HepG2 (cell line): ENCODE results near the gene PAXX. TPM values are rescaled to one million over a fixed set of nuclear protein-coding genes. Genes with fewer than 3 reads are reported as not detected.

Experiments used
- BCLAF1 ChIP-seq: fragments of 450-650 bp; IDR thresholded peaks from 2 replicates; pipeline ENCODE4 v1.6.1; 2017; ENCODE audit warnings: mild to moderate bottlenecking
- BHLHE40 ChIP-seq: IDR thresholded peaks from 2 replicates; pipeline ENCODE4 v1.6.1; 2011; ENCODE audit warnings: low read length, improper control_type of control experiment
- CBFB ChIP-seq: sonication (generic); formaldehyde crosslinking; IDR thresholded peaks from 2 replicates; pipeline ENCODE4 v1.4.0; 2020; ENCODE audit warnings: missing genetic modification reagents
- ETV5 ChIP-seq: IDR thresholded peaks from 2 replicates; pipeline ENCODE4 v1.6.1; 2018; ENCODE audit warnings: missing biosample characterization, missing genetic modification reagents, inconsistent platforms, borderline replicate concordance
- HNRNPL ChIP-seq: fragments of 200-400 bp; formaldehyde crosslinking; IDR thresholded peaks from 2 replicates; pipeline ENCODE4 v1.6.1; 2017; ENCODE audit warnings: mild to moderate bottlenecking, low read depth, low read length
- ISX ChIP-seq: sonication (generic); formaldehyde crosslinking; conservative IDR thresholded peaks from 2 replicates; pipeline ENCODE4 v1.5.0; 2020; ENCODE audit warnings: missing genetic modification reagents
- MBD4 ChIP-seq: IDR thresholded peaks from 2 replicates; pipeline ENCODE4 v1.6.1; 2012; ENCODE audit warnings: low read length, inconsistent platforms, borderline replicate concordance
- ONECUT2 ChIP-seq: sonication (generic); formaldehyde crosslinking; IDR thresholded peaks from 2 replicates; pipeline ENCODE4 v1.4.0; 2020; ENCODE audit warnings: missing genetic modification reagents
- PITX1 ChIP-seq: sonication (generic); formaldehyde crosslinking; IDR thresholded peaks from 2 replicates; pipeline ENCODE4 v1.5.1; 2020; ENCODE audit warnings: mild to moderate bottlenecking, missing genetic modification reagents
- POLR2A ChIP-seq, 2 experiments: IDR thresholded peaks; 2 replicates each; pipeline ENCODE4 v1.6.1; 2011; ENCODE audit warnings: low read depth in 2 of 2, low read length in 2 of 2, mild to moderate bottlenecking in 1 of 2, moderate library complexity in 1 of 2; ENCODE audit not compliant: insufficient read depth in 1 of 2
- RARA ChIP-seq: IDR thresholded peaks from 2 replicates; pipeline ENCODE4 v1.6.1; 2016; ENCODE audit warnings: missing genetic modification reagents, missing compliant biosample characterization
- SAFB2 ChIP-seq: sonication (generic); formaldehyde crosslinking; IDR thresholded peaks from 2 replicates; pipeline ENCODE4 v1.5.1; 2020; ENCODE audit warnings: missing genetic modification reagents, low read depth, mild to moderate bottlenecking, borderline replicate concordance
- SKI ChIP-seq: fragments of 450-650 bp; IDR thresholded peaks from one replicate; pipeline ENCODE4 v1.6.1; 2018; ENCODE audit warnings: mild to moderate bottlenecking; ENCODE audit not compliant: partially characterized antibody
- SMAD9 ChIP-seq: sonication (generic); formaldehyde crosslinking; IDR thresholded peaks from 2 replicates; pipeline ENCODE4 v1.5.1; 2020; ENCODE audit warnings: mild to moderate bottlenecking, missing genetic modification reagents
- TARDBP ChIP-seq: sonication (generic); formaldehyde crosslinking; IDR thresholded peaks from 2 replicates; pipeline ENCODE4 v1.8.0; 2022; ENCODE audit warnings: mild to moderate bottlenecking, missing genetic modification reagents
- TBL1XR1 ChIP-seq: fragments of 150-350 bp; IDR thresholded peaks from 2 replicates; pipeline ENCODE4 v1.6.1; 2014; ENCODE audit warnings: borderline replicate concordance, low read length; ENCODE audit not compliant: partially characterized antibody
- TFAP4 ChIP-seq: sonication (generic); IDR thresholded peaks from 2 replicates; pipeline ENCODE4 v1.6.1; 2016; ENCODE audit warnings: low read depth, borderline replicate concordance
- ZEB1 ChIP-seq: IDR thresholded peaks from 2 replicates; pipeline ENCODE4 v1.6.1; 2012; ENCODE audit warnings: mild to moderate bottlenecking, low read depth, inconsistent platforms; ENCODE audit not compliant: insufficient replicate concordance
- ZNF33A ChIP-seq: sonication (generic); formaldehyde crosslinking; IDR thresholded peaks from 2 replicates; pipeline ENCODE4 v1.5.1; 2020; ENCODE audit warnings: missing genetic modification reagents, mild to moderate bottlenecking, moderate library complexity, borderline replicate concordance
- ZNF607 ChIP-seq: sonication (generic); formaldehyde crosslinking; IDR thresholded peaks from 2 replicates; pipeline ENCODE4 v1.5.1; 2020; ENCODE audit warnings: missing genetic modification reagents, mild to moderate bottlenecking, borderline replicate concordance
- ZNF691 ChIP-seq: sonication (generic); formaldehyde crosslinking; IDR thresholded peaks from 2 replicates; pipeline ENCODE4 v1.4.0; 2020; ENCODE audit warnings: missing genetic modification reagents, low read depth, mild to moderate bottlenecking, borderline replicate concordance
- ZNF704 ChIP-seq: sonication (generic); formaldehyde crosslinking; IDR thresholded peaks from 2 replicates; pipeline ENCODE4 v1.8.1; 2023; ENCODE audit warnings: mild to moderate bottlenecking, inconsistent platforms, moderate library complexity, missing genetic modification reagents, borderline replicate concordance
- ZNF740 ChIP-seq: sonication (generic); formaldehyde crosslinking; IDR thresholded peaks from 2 replicates; pipeline ENCODE4 v1.4.0; 2020; ENCODE audit warnings: missing genetic modification reagents
- ZNF781 ChIP-seq: sonication (generic); formaldehyde crosslinking; IDR thresholded peaks from 2 replicates; pipeline ENCODE4 v1.5.1; 2020; ENCODE audit warnings: borderline replicate concordance, mild to moderate bottlenecking, missing genetic modification reagents; ENCODE audit errors: not compliant biosample characterization
- polyA plus RNA-seq, 8 experiments: library from polyadenylated mRNA; depleted of rRNA in 3 of 8; stranded (reverse) in 7 of 8; unstranded in 1 of 8; fragments of >200 nt; fragmentation: Illumina TruSeq in 4 of 8; extraction: Trizol in 4 of 8; gene quantifications; 2 replicates each; pipeline versions ENCODE4 v1.2.1 to v1.2.3, GENCODE V29; 2011 to 2016; ENCODE audit warnings: low read depth in 4 of 8, missing spikeins in 1 of 8, mixed read lengths in 1 of 8; ENCODE audit not compliant: insufficient read depth in 1 of 8
- total RNA-seq, 5 experiments: library from RNA; depleted of rRNA; stranded (reverse); fragments of >200 nt; fragmentation: Illumina TruSeq; extraction: Trizol; gene quantifications; 2 replicates each; pipeline ENCODE4 v1.2.3, GENCODE V29; 2016; ENCODE audit warnings: low read depth in 1 of 5

The PAXX gene
- total and polyA plus RNA-seq, 2 of the 13 experiments (the other 11 are each of a cell fraction or from before 2014, with no cell fraction given) = 14.0 to 31.9 TPM

GRCh38 chr9:137021979-137022661, 29.9 kb downstream of the PAXX start (continued):
- no peak for TF ChIP-seq BCLAF1
- no peak for TF ChIP-seq SAFB2 (CRISPR knock-in tag)
- no peak for TF ChIP-seq ONECUT2 (CRISPR knock-in tag)
- no peak for TF ChIP-seq ZNF781 (CRISPR knock-in tag)
- no peak for TF ChIP-seq ETV5 (CRISPR knock-in tag)
- TF ChIP-seq ZNF607 (CRISPR knock-in tag) = no peak
- TF ChIP-seq TBL1XR1 = no peak
- peak; percentile 29; the same call in 1 of the 2 replicates for TF ChIP-seq TFAP4
- no peak for TF ChIP-seq ZNF740 (CRISPR knock-in tag)
- no peak for TF ChIP-seq POLR2A (IDR thresholded peaks at IDR 0.05; ENCODE audit: insufficient read depth in 1 of 2, low read depth in 2 of 2, low read length in 2 of 2)
- TF ChIP-seq SKI = no peak
- TF ChIP-seq ZEB1 = no peak
- no peak for TF ChIP-seq MBD4
- TF ChIP-seq HNRNPL = 0 out of 2 replicates have a peak, but pooled peaks have one; percentile 71
- TF ChIP-seq ISX (CRISPR knock-in tag) = no peak
- no peak for TF ChIP-seq ZNF33A (CRISPR knock-in tag)
- TF ChIP-seq CBFB (CRISPR knock-in tag) = no peak
- no peak for TF ChIP-seq ZNF704 (CRISPR knock-in tag)
- no peak for TF ChIP-seq ZNF691 (CRISPR knock-in tag)
- TF ChIP-seq TARDBP = no peak
- TF ChIP-seq BHLHE40 = no peak
- TF ChIP-seq RARA (CRISPR knock-in tag) = no peak
- no peak for TF ChIP-seq SMAD9 (CRISPR knock-in tag)
- TF ChIP-seq PITX1 (CRISPR knock-in tag) = no peak
